HEK293 (cell line): ENCODE measurements around the gene PCMT1.

Source experiments
- CTCF ChIA-PET: fragments of 350-600 bp; formaldehyde crosslinking; extraction: SDS; loops from one replicate; lab custom pipeline; 2021; ENCODE audit warnings: antibody characterized with exemption; lab: Yijun Ruan, JAX
- POLR2A ChIA-PET: fragments of 300-600 bp; formaldehyde crosslinking; extraction: SDS; loops from one replicate; lab custom pipeline; 2020; ENCODE audit warnings: antibody characterized with exemption, inconsistent platforms; lab: Yijun Ruan, JAX
- H3K27ac ChIP-seq: fragments of 200-500 bp; sonication (Bioruptor generic); 2 replicates; pipeline ENCODE4 v1.5.1; 2014; ENCODE audit warnings: low read depth, low read length, control low read depth, inconsistent platforms; ENCODE audit errors: extremely low read depth
- H3K36me3 ChIP-seq, 2 experiments: fragments of 200-500 bp in 1 of 2; sonication (Bioruptor generic) in 1 of 2; 1 replicate in 1 of 2; 2 replicates in 1 of 2; pipeline ENCODE4 v1.5.1; 2014 to 2017; ENCODE audit warnings: inconsistent platforms in 2 of 2, low read length in 2 of 2; ENCODE audit not compliant: control insufficient read depth in 2 of 2, insufficient read depth in 1 of 2
- H3K4me1 ChIP-seq: fragments of 200-500 bp; sonication (Bioruptor generic); 2 replicates; pipeline ENCODE4 v1.5.1; 2014; ENCODE audit warnings: mild to moderate bottlenecking, low read length, inconsistent platforms; ENCODE audit not compliant: control insufficient read depth, insufficient read depth
- H3K4me3 ChIP-seq: 2 replicates; pipeline ENCODE4 v1.5.1; 2011; ENCODE audit warnings: low read depth, mild to moderate bottlenecking, control low read depth, low read length, moderate library complexity
- H3K9me3 ChIP-seq: fragments of 200-500 bp; sonication (Bioruptor generic); 2 replicates; pipeline ENCODE4 v1.5.1; 2014; ENCODE audit warnings: low read depth, low read length, inconsistent platforms; ENCODE audit not compliant: control insufficient read depth, insufficient read depth
- GFI1B ChIP-seq: fragments of 450-650 bp; formaldehyde crosslinking; IDR thresholded peaks from 2 replicates; pipeline ENCODE4 v1.5.1; 2016; ENCODE audit warnings: missing biosample characterization, missing genetic modification characterization
- GLI2 ChIP-seq: fragments of 450-650 bp; formaldehyde crosslinking; IDR thresholded peaks from 2 replicates; pipeline ENCODE4; 2017; ENCODE audit warnings: missing biosample characterization, missing genetic modification characterization, low read depth, borderline replicate concordance
- OSR2 ChIP-seq: fragments of 450-650 bp; formaldehyde crosslinking; IDR thresholded peaks from 2 replicates; pipeline ENCODE4 v1.5.1; 2016; ENCODE audit warnings: missing biosample characterization, missing genetic modification characterization
- RBAK ChIP-seq: fragments of 450-650 bp; formaldehyde crosslinking; IDR thresholded peaks from 2 replicates; pipeline ENCODE4 v1.5.1; 2016; ENCODE audit warnings: missing biosample characterization, missing genetic modification characterization
- SP3 ChIP-seq: fragments of 450-650 bp; formaldehyde crosslinking; IDR thresholded peaks from 2 replicates; pipeline ENCODE4 v1.5.1; 2016; ENCODE audit warnings: missing biosample characterization, missing genetic modification characterization
- ZBTB7A ChIP-seq: fragments of 450-650 bp; formaldehyde crosslinking; IDR thresholded peaks from 2 replicates; pipeline ENCODE4 v1.5.1; 2016; ENCODE audit warnings: low read depth, missing biosample characterization, missing genetic modification characterization
- ZFHX2 ChIP-seq: fragments of 450-650 bp; formaldehyde crosslinking; conservative IDR thresholded peaks from 2 replicates; pipeline ENCODE4 v1.5.1; 2016; ENCODE audit warnings: missing biosample characterization, missing genetic modification characterization
- ZNF112 ChIP-seq: fragments of 450-650 bp; formaldehyde crosslinking; IDR thresholded peaks from 2 replicates; pipeline ENCODE4 v1.5.0; 2017; ENCODE audit warnings: missing biosample characterization, missing genetic modification characterization
- ZNF138 ChIP-seq: fragments of 450-650 bp; formaldehyde crosslinking; IDR thresholded peaks from 2 replicates; pipeline ENCODE4 v1.5.1; 2016; ENCODE audit warnings: missing biosample characterization, missing genetic modification characterization, borderline replicate concordance
- ZNF140 ChIP-seq: fragments of 450-650 bp; formaldehyde crosslinking; IDR thresholded peaks from 2 replicates; pipeline ENCODE4 v1.5.1; 2016; ENCODE audit warnings: missing biosample characterization, missing genetic modification characterization
- ZNF175 ChIP-seq: fragments of 450-650 bp; formaldehyde crosslinking; IDR thresholded peaks from 2 replicates; pipeline ENCODE4 v1.5.1; 2016; ENCODE audit warnings: missing biosample characterization, missing genetic modification characterization
- ZNF2 ChIP-seq: fragments of 450-650 bp; formaldehyde crosslinking; IDR thresholded peaks from 2 replicates; pipeline ENCODE4 v1.5.1; 2016; ENCODE audit warnings: missing biosample characterization, missing genetic modification characterization
- ZNF341 ChIP-seq: fragments of 450-650 bp; formaldehyde crosslinking; IDR thresholded peaks from 2 replicates; pipeline ENCODE4; 2016; ENCODE audit warnings: low read depth, missing biosample characterization, missing genetic modification characterization
- ZNF366 ChIP-seq: fragments of 450-650 bp; formaldehyde crosslinking; conservative IDR thresholded peaks from 2 replicates; pipeline ENCODE4 v1.5.1; 2016; ENCODE audit warnings: missing biosample characterization, missing genetic modification characterization
- ZNF394 ChIP-seq: fragments of 450-650 bp; formaldehyde crosslinking; IDR thresholded peaks from 2 replicates; pipeline ENCODE4 v1.5.1; 2016; ENCODE audit warnings: missing biosample characterization, missing genetic modification characterization, mild to moderate bottlenecking, moderate library complexity, borderline replicate concordance
- ZNF416 ChIP-seq: fragments of 450-650 bp; formaldehyde crosslinking; IDR thresholded peaks from 2 replicates; pipeline ENCODE4 v1.5.1; 2016; ENCODE audit warnings: missing biosample characterization, missing genetic modification characterization
- ZNF501 ChIP-seq: fragments of 450-650 bp; formaldehyde crosslinking; IDR thresholded peaks from 2 replicates; pipeline ENCODE4 v1.5.1; 2016; ENCODE audit warnings: missing biosample characterization, missing genetic modification characterization
- ZNF514 ChIP-seq: fragments of 450-650 bp; formaldehyde crosslinking; IDR thresholded peaks from 2 replicates; pipeline ENCODE4 v1.5.1; 2016; ENCODE audit warnings: missing biosample characterization, missing genetic modification characterization
- ZNF530 ChIP-seq: fragments of 450-650 bp; formaldehyde crosslinking; IDR thresholded peaks from 2 replicates; pipeline ENCODE4 v1.5.1; 2016; ENCODE audit warnings: low read depth, missing biosample characterization, missing genetic modification characterization
- ZNF621 ChIP-seq: fragments of 450-650 bp; formaldehyde crosslinking; IDR thresholded peaks from 2 replicates; pipeline ENCODE4 v1.5.1; 2017; ENCODE audit warnings: missing biosample characterization, missing genetic modification characterization
- ZNF76 ChIP-seq: fragments of 450-650 bp; formaldehyde crosslinking; IDR thresholded peaks from 2 replicates; pipeline ENCODE4; 2016; ENCODE audit warnings: low read depth, missing biosample characterization, missing genetic modification characterization, borderline replicate concordance
- ZNF792 ChIP-seq: fragments of 450-650 bp; formaldehyde crosslinking; IDR thresholded peaks from 2 replicates; pipeline ENCODE4 v1.5.1; 2016; ENCODE audit warnings: missing biosample characterization, missing genetic modification characterization
- ZNF837 ChIP-seq: fragments of 450-650 bp; formaldehyde crosslinking; IDR thresholded peaks from 2 replicates; pipeline ENCODE4 v1.5.1; 2016; ENCODE audit warnings: missing biosample characterization, missing genetic modification characterization
- TF ChIP-seq, protein P1 (sequence below): fragments of 450-650 bp; formaldehyde crosslinking; IDR thresholded peaks from 2 replicates; pipeline ENCODE4 v1.5.1; 2016; ENCODE audit warnings: missing biosample characterization, missing genetic modification characterization
- TF ChIP-seq, protein P2 (sequence below): fragments of 450-650 bp; formaldehyde crosslinking; optimal IDR thresholded peaks from 2 replicates; pipeline ENCODE3; 2016; ENCODE audit warnings: missing biosample characterization, mild to moderate bottlenecking, missing genetic modification characterization
- TF ChIP-seq, protein P3 (sequence below): fragments of 450-650 bp; formaldehyde crosslinking; IDR thresholded peaks from 2 replicates; pipeline ENCODE4 v1.5.1; 2016; ENCODE audit warnings: missing biosample characterization, missing genetic modification characterization
- TF ChIP-seq, protein P4 (sequence below): fragments of 450-650 bp; formaldehyde crosslinking; IDR thresholded peaks from 2 replicates; pipeline ENCODE4 v1.5.1; 2016; ENCODE audit warnings: missing biosample characterization, missing genetic modification characterization
- TF ChIP-seq, protein P5 (sequence below): fragments of 450-650 bp; formaldehyde crosslinking; conservative IDR thresholded peaks from 2 replicates; pipeline ENCODE4 v1.5.1; 2016; ENCODE audit warnings: low read depth, missing biosample characterization, missing genetic modification characterization

Gene PCMT1

DNA sequence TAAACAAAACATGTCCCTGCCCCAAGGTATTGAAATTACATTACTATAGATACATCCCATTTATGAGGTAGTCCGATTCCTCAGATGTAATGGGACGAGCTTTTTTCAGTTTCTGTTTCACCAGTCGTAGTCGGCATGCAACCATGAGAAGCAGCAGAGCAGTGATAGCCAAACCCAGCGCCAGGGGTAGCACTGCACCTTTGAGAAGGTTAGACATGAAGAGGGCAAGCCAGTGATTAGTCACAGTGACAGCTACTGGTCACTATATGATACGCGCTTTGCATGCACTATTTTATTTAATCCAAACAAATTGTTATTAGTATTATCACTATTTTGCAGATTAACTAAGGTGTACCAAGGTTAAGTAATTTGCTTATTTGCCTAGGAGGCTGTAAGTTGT is 71.0 kb downstream of the PCMT1 start:
- CTCF ChIA-PET: interaction anchor here (0.6 to 4.2 kb wide), 8 partner anchors 10 to 285 kb away, joined by 3 to 41 read pairs (median 5); no protein-coding TSS in a partner anchor
- Histone ChIP-seq H3K4me1 (no peaks in the 10 kb centered on the region), H3K36me3 (peaks cover 6 to 52% of the 10 kb centered on the region in 2 experiments; a peak in 2 of 3 replicates), H3K9me3 (no peaks in the 10 kb centered on the region), H3K4me3 (no peak overlapping the region), H3K27ac (no peak overlapping the region)
- POLR2A ChIA-PET: interaction anchor here (0.7 to 1.2 kb wide), 3 partner anchors 29 to 1553 kb away, joined by 3 to 4 read pairs (median 3); partner anchors contain the start of gene PCMT1
- TF ChIP-seq OSR2 (tag by site-specific recombination) (no peak), ZNF837 (tag by site-specific recombination) (no peak), ZNF501 (tag by site-specific recombination) (no peak), ZNF394 (tag by site-specific recombination) (no peak), ZNF530 (no peak), ZNF792 (tag by site-specific recombination) (no peak), ZNF2 (no peak), ZNF366 (tag by site-specific recombination) (no peak), ZNF621 (no peak)
- TF ChIP-seq, protein P1, sequence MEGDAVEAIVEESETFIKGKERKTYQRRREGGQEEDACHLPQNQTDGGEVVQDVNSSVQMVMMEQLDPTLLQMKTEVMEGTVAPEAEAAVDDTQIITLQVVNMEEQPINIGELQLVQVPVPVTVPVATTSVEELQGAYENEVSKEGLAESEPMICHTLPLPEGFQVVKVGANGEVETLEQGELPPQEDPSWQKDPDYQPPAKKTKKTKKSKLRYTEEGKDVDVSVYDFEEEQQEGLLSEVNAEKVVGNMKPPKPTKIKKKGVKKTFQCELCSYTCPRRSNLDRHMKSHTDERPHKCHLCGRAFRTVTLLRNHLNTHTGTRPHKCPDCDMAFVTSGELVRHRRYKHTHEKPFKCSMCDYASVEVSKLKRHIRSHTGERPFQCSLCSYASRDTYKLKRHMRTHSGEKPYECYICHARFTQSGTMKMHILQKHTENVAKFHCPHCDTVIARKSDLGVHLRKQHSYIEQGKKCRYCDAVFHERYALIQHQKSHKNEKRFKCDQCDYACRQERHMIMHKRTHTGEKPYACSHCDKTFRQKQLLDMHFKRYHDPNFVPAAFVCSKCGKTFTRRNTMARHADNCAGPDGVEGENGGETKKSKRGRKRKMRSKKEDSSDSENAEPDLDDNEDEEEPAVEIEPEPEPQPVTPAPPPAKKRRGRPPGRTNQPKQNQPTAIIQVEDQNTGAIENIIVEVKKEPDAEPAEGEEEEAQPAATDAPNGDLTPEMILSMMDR (tag by site-specific recombination): no peak
- TF ChIP-seq, protein P2, sequence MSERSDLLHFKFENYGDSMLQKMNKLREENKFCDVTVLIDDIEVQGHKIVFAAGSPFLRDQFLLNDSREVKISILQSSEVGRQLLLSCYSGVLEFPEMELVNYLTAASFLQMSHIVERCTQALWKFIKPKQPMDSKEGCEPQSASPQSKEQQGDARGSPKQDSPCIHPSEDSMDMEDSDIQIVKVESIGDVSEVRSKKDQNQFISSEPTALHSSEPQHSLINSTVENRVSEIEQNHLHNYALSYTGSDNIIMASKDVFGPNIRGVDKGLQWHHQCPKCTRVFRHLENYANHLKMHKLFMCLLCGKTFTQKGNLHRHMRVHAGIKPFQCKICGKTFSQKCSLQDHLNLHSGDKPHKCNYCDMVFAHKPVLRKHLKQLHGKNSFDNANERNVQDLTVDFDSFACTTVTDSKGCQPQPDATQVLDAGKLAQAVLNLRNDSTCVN (tag by site-specific recombination): no peak

DNA sequence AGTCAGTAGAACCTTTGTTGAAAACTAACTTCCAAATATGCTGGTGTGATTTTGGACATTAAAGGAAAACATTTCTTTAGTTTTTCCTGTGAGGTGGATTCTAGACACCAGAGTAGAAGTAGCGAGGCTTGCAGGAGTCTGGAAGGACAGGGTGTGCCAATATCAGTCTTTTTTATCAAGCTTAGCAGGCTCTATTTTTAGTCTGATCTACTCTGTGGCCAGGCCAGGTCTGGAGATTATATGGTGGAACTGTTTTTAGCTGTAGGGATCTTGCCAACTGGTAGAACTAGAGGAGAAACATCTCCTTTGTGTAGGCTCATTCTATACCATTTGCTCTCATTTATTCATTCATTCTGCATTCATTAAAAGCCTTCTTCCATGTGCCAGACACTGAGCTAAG is 72.0 kb downstream of the PCMT1 start:
- H3K4me3 ChIP-seq: no peak overlapping the region
- no peak for TF ChIP-seq ZNF341
- TF ChIP-seq, protein P3, sequence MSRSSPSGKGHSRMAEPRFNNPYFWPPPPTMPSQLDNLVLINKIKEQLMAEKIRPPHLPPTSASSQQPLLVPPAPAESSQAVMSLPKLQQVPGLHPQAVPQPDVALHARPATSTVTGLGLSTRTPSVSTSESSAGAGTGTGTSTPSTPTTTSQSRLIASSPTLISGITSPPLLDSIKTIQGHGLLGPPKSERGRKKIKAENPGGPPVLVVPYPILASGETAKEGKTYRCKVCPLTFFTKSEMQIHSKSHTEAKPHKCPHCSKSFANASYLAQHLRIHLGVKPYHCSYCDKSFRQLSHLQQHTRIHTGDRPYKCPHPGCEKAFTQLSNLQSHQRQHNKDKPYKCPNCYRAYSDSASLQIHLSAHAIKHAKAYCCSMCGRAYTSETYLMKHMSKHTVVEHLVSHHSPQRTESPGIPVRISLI (tag by site-specific recombination): no peak
- TF ChIP-seq, protein P4, sequence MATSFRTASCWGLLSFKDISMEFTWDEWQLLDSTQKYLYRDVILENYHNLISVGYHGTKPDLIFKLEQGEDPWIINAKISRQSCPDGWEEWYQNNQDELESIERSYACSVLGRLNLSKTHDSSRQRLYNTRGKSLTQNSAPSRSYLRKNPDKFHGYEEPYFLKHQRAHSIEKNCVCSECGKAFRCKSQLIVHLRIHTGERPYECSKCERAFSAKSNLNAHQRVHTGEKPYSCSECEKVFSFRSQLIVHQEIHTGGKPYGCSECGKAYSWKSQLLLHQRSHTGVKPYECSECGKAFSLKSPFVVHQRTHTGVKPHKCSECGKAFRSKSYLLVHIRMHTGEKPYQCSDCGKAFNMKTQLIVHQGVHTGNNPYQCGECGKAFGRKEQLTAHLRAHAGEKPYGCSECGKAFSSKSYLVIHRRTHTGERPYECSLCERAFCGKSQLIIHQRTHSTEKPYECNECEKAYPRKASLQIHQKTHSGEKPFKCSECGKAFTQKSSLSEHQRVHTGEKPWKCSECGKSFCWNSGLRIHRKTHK (tag by site-specific recombination): no peak
- no peak for TF ChIP-seq ZNF138
- no peak for TF ChIP-seq ZNF2
- no peak for TF ChIP-seq ZFHX2
- no peak for TF ChIP-seq ZNF416 (tag by site-specific recombination)
- TF ChIP-seq ZNF175 (tag by site-specific recombination): no peak
- TF ChIP-seq, protein P5, sequence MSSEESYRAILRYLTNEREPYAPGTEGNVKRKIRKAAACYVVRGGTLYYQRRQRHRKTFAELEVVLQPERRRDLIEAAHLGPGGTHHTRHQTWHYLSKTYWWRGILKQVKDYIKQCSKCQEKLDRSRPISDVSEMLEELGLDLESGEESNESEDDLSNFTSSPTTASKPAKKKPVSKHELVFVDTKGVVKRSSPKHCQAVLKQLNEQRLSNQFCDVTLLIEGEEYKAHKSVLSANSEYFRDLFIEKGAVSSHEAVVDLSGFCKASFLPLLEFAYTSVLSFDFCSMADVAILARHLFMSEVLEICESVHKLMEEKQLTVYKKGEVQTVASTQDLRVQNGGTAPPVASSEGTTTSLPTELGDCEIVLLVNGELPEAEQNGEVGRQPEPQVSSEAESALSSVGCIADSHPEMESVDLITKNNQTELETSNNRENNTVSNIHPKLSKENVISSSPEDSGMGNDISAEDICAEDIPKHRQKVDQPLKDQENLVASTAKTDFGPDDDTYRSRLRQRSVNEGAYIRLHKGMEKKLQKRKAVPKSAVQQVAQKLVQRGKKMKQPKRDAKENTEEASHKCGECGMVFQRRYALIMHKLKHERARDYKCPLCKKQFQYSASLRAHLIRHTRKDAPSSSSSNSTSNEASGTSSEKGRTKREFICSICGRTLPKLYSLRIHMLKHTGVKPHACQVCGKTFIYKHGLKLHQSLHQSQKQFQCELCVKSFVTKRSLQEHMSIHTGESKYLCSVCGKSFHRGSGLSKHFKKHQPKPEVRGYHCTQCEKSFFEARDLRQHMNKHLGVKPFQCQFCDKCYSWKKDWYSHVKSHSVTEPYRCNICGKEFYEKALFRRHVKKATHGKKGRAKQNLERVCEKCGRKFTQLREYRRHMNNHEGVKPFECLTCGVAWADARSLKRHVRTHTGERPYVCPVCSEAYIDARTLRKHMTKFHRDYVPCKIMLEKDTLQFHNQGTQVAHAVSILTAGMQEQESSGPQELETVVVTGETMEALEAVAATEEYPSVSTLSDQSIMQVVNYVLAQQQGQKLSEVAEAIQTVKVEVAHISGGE: no peak
- TF ChIP-seq SP3 (tag by site-specific recombination): no peak
- no peak for TF ChIP-seq ZNF76 (tag by site-specific recombination)
- TF ChIP-seq RBAK (tag by site-specific recombination): no peak
- TF ChIP-seq ZNF112 (tag by site-specific recombination): no peak
- TF ChIP-seq ZBTB7A (tag by site-specific recombination): no peak
- TF ChIP-seq GLI2 (tag by site-specific recombination): no peak
- no peak for TF ChIP-seq GFI1B (tag by site-specific recombination)
- TF ChIP-seq ZNF514 (tag by site-specific recombination): no peak
- no peak for TF ChIP-seq ZNF140 (tag by site-specific recombination)
- H3K27ac ChIP-seq: no peak overlapping the region
- no peaks in the 10 kb centered on the region for H3K9me3 ChIP-seq
- POLR2A ChIA-PET: interaction anchor here (0.7 to 1.2 kb wide), 3 partner anchors 28 to 1552 kb away, joined by 3 to 4 read pairs (median 3); partner anchors contain the start of gene PCMT1
- H3K4me1 ChIP-seq: no peaks in the 10 kb centered on the region
- CTCF ChIA-PET: interaction anchor here (0.8 to 4.2 kb wide), 7 partner anchors 9 to 244 kb away, joined by 3 to 41 read pairs (median 4); no protein-coding TSS in a partner anchor
- H3K36me3 ChIP-seq: peaks cover 11 to 62% of the 10 kb centered on the region in 2 experiments; a peak in 2 of 3 replicates
